Stimulated activated naive CD8-positive, alpha-beta T cell treated with anti-CD3 and anti-CD28 coated beads, Interleukin-15, Interleukin-2, amounts not matched to agents 100 ng/mL and 50 ng/mL, for 24 hours (primary cell): Measurements from ENCODE around the gene FRMPD4.

Experiments used
- H3K27ac Mint-ChIP-seq: one replicate; pipeline ENCODE4 v1.8.0; 2021; ENCODE audit warnings: mild to moderate bottlenecking, mixed read lengths
- H3K27me3 Mint-ChIP-seq: one replicate; pipeline ENCODE4 v1.8.0; 2021; ENCODE audit warnings: mixed read lengths
- H3K36me3 Mint-ChIP-seq: one replicate; pipeline ENCODE4 v1.8.0; 2021; ENCODE audit warnings: low read depth, mixed read lengths
- H3K4me1 Mint-ChIP-seq: one replicate; pipeline ENCODE4 v1.8.0; 2021; ENCODE audit warnings: low read depth, mixed read lengths
- H3K4me3 Mint-ChIP-seq: one replicate; pipeline ENCODE4 v1.8.0; 2021; ENCODE audit warnings: mild to moderate bottlenecking, mixed read lengths
- H3K9me3 Mint-ChIP-seq: one replicate; pipeline ENCODE4 v1.8.0; 2021; ENCODE audit warnings: mixed read lengths

Gene FRMPD4

DNA sequence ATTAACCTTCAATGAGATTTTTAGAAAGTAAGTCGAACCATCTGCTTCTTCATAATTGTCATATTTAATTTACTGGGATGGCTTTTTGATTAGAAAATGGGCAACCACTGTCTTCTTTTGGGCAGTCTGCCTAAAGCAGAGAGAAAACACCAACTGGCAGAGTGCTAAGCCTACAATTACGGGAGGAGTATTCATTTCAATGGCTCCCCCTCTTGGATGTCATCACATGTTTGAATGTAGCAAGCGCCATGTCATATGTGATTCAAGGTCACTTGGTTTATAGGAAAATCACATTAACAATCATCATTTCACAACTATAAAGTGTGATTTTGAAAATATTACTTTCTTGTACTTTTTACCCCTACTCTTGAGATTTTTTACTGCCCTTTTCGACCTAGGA, 261.9 kb downstream of the FRMPD4 start:
- Mint-ChIP-seq H3K27ac (no peak overlapping the region), H3K4me1 (no peaks in the 10 kb centered on the region)

DNA sequence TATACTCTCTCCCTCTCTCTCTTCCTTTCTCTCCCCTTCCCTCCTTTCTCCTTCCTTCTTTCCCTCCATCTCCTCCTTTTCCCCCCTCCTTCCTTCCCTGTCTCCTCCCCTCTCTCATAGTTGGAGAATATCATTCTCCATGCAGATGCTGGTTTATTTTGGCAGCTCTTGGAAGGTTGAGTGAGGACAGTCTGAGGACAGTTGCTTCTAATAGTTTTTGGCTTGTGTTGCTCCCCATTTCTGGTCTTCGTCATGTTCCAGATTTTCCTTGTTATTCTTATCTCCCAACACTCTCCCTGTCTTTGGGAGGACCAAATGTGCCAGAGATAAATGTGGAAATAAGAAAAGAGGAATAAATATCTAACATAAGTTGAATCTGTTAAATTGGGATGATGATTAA, 263.0 kb downstream of the FRMPD4 start:
- no peaks in the 10 kb centered on the region for H3K4me1 Mint-ChIP-seq
- no peaks in the 10 kb centered on the region for H3K27me3 Mint-ChIP-seq
- no peaks in the 10 kb centered on the region for H3K9me3 Mint-ChIP-seq
- no peak overlapping the region for H3K4me3 Mint-ChIP-seq
- no peaks in the 10 kb centered on the region for H3K36me3 Mint-ChIP-seq
- no peak overlapping the region for H3K27ac Mint-ChIP-seq

More for the DNA sequence above, 261.9 kb downstream of the FRMPD4 start:
- no peaks in the 10 kb centered on the region for H3K27me3 Mint-ChIP-seq
- no peak overlapping the region for H3K4me3 Mint-ChIP-seq
- H3K9me3 Mint-ChIP-seq = no peaks in the 10 kb centered on the region
- no peaks in the 10 kb centered on the region for H3K36me3 Mint-ChIP-seq

DNA sequence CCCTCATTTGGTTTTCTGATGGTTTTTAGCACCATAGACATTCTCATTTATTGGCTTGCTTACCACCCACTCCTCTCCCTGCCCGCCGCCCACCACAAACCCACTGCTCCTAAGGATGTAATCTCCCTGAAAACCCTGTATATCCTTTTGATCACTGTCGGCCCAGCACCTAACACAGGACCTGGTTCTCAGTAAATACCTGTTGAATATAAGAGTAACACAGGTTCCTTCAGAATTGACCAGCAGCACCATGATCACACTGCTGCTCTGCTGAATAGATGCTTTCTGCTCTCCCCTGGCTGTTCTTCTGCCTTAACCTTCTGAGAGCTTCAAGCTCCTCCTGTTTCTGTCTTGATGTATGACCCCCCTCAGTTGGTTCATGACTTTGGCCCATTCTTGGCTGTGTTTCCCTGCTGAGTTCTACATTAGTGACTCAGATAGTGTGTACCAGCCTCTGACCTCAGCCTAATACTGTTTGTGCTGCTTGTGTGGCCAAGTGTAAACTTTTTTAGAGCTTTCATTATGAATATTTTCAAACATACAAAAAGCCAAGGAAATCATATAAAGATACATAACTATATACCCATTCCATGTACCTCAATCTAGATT, 265.3 kb downstream of the FRMPD4 start:
- Mint-ChIP-seq H3K27ac (no peak overlapping the region), H3K4me1 (no peaks in the 10 kb centered on the region), H3K9me3 (no peaks in the 10 kb centered on the region), H3K27me3 (no peaks in the 10 kb centered on the region), H3K4me3 (no peak overlapping the region), H3K36me3 (no peaks in the 10 kb centered on the region)

DNA sequence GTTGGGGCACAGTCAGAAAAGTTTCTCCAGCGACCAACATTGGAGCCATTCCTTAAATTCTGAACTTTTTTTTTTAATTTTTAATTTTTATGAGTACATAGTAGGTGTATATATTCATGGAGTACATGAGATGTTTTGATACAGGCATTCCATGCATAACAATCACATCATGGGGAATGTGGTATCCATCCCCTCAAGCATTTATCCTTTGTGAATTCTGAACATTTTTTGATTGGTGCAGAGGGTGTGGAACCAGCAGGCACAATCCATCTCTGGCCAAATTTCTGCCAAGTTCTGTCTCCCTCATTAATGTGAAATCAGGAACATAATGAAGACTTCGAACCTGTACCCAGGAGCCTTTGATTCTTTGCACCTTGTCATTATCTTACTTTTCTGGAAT, 267.0 kb downstream of the FRMPD4 start:
- Mint-ChIP-seq H3K27me3 (no peaks in the 10 kb centered on the region), H3K4me3 (no peak overlapping the region), H3K4me1 (no peaks in the 10 kb centered on the region), H3K27ac (no peak overlapping the region), H3K9me3 (no peaks in the 10 kb centered on the region), H3K36me3 (no peaks in the 10 kb centered on the region)

DNA sequence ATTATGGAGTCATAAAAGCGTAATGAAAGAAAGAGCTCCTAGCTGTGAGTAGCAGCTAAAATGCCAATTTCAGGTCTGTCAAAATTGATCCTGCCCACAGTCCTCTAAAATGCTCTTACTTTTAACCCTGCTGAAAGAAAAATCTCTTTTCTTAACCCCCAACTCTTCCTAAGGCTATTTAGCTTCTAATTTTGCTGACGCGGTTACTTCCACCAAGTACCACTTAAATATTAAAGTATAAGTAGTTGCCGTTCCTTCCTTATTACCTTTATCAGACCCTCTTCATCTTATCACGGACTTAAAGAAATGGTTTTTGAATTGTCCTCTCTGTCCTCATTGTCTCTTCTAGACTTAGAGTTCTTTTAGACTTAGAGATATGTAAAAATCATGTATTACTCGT, 272.2 kb downstream of the FRMPD4 start:
- Mint-ChIP-seq H3K27me3 (no peaks in the 10 kb centered on the region), H3K36me3 (no peaks in the 10 kb centered on the region), H3K27ac (no peak overlapping the region), H3K4me3 (no peak overlapping the region), H3K9me3 (no peaks in the 10 kb centered on the region), H3K4me1 (no peaks in the 10 kb centered on the region)

DNA sequence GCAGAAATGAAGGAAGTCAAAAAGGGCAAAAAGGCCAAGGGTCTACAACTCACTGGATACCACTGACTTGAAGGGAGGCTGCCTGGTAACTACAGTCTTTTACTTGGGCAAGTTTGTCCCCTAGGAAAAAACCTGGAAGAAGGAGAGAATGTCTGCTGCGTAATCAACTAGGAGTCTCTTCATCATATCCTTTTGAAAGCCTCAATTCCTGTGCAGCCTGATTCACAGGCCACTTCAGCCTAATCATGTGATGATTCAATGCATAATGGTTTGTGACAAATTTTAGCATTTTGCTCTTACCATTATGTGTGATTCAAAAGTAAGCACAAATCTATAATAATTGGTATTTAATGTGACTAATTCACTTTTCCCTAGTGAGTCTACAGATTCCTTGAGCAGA, 273.6 kb downstream of the FRMPD4 start:
- Mint-ChIP-seq H3K9me3 (no peaks in the 10 kb centered on the region), H3K36me3 (no peaks in the 10 kb centered on the region), H3K27ac (no peak overlapping the region), H3K27me3 (no peaks in the 10 kb centered on the region), H3K4me3 (no peak overlapping the region), H3K4me1 (no peaks in the 10 kb centered on the region)

DNA sequence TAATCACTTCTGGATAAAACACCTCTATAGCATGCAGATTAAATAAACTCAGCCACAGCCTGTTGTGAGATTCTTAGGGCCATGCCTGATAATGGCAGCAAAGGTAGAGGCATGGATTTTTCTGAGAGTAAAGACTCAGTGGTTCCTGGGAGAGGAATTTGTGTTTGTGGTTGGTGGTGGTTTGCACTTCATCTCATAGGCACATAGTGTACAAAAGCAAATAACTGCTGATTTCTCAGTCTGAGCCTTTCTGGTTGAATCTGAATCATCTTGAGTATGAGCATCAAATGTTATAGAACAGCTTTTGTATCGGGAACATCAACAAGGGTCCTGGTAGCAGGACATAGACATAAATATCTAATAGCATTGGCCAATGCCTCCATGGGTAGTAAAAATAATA, 274.3 kb downstream of the FRMPD4 start:
- no peak overlapping the region for H3K27ac Mint-ChIP-seq
- no peak overlapping the region for H3K4me3 Mint-ChIP-seq
- H3K27me3 Mint-ChIP-seq = no peaks in the 10 kb centered on the region
- no peaks in the 10 kb centered on the region for H3K9me3 Mint-ChIP-seq
- no peaks in the 10 kb centered on the region for H3K4me1 Mint-ChIP-seq
- no peaks in the 10 kb centered on the region for H3K36me3 Mint-ChIP-seq

DNA sequence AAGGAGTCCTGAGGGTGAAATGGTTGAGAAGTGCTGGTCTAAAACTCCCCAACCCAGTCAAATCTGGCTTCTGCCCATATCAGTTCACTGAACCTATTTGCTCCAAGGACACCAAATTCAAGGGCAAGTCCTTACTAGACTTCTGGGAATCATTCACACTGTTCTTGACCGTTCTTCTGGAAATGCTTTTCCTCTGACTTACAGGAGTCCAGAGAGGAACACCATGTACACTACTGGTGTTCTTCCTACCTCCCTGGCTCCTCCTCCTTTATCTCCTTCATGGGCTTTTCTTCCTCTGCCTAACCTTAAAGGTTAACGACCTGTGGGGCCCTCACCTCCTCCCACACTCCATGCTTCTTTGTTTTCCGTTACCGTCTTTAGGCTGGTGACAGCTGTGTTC, 281.3 kb downstream of the FRMPD4 start:
- Mint-ChIP-seq H3K9me3 (no peaks in the 10 kb centered on the region), H3K4me3 (no peak overlapping the region), H3K36me3 (no peaks in the 10 kb centered on the region), H3K27ac (no peak overlapping the region), H3K27me3 (no peaks in the 10 kb centered on the region), H3K4me1 (no peaks in the 10 kb centered on the region)

DNA sequence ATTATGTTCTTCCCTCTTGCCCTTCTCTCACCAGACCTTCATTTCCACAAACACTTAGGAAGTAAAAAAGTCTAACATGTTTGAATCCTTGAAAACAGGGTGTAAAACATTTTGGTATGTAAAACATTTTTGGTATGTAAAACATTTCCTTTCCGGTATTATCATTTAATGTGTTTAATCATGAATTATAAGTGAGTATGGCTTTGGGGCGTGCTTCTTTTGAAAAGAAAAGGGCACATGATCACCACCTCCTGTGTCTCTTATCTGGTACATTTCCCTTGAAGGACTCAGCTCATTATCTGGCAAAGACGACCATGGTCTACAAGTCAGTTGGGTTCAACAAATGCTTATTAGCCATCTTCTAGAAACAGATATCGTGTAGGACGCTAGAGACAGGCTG, 283.6 kb downstream of the FRMPD4 start:
- no peak overlapping the region for H3K4me3 Mint-ChIP-seq

DNA sequence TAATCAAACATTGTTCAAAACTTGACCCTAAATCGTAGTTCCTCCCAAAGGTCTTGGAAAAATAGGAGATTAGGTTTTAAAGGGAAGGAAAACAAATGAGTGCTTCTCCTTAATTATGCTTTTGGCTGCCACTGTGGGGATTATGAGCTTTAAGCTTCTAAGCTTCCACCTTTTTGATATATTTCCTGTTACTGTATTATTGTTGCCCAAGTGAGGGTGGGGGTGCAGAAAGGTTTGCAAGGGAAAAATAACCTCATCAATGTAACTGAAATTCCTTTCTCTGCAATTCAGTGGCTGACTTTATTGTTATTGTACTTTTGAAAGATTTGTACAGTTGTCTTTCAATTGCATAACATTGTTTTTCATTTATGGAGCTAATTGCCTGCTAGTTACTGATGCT, 285.1 kb downstream of the FRMPD4 start:
- no peaks in the 10 kb centered on the region for H3K36me3 Mint-ChIP-seq
- H3K27ac Mint-ChIP-seq = no peak overlapping the region
- no peaks in the 10 kb centered on the region for H3K9me3 Mint-ChIP-seq
- H3K27me3 Mint-ChIP-seq = no peaks in the 10 kb centered on the region
- no peaks in the 10 kb centered on the region for H3K4me1 Mint-ChIP-seq
- H3K4me3 Mint-ChIP-seq = no peak overlapping the region

More for the DNA sequence above, 283.6 kb downstream of the FRMPD4 start:
- no peaks in the 10 kb centered on the region for H3K36me3 Mint-ChIP-seq
- H3K27ac Mint-ChIP-seq = no peak overlapping the region
- no peaks in the 10 kb centered on the region for H3K4me1 Mint-ChIP-seq
- H3K9me3 Mint-ChIP-seq = no peaks in the 10 kb centered on the region
- H3K27me3 Mint-ChIP-seq = no peaks in the 10 kb centered on the region

DNA sequence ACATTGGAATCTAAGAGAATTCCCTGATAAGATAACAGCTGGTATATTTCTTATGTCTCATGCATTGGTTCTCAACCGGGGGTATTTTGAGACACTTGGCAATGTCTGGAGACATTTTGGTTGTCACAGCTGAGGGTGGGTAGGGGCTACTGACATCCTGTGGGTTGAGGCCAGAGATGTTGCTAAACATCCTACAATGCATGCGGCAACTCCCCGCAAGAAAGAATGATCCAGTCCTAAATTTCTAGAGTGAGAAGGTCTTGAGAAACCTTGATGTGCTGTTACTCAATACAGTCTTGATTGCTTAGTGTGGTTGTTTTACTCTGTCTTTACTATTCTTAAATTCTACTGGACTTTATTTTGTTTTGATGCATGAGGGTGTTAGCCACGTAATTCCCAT, 287.2 kb downstream of the FRMPD4 start:
- Mint-ChIP-seq H3K27me3 (no peaks in the 10 kb centered on the region), H3K4me1 (no peaks in the 10 kb centered on the region), H3K4me3 (no peak overlapping the region), H3K9me3 (no peaks in the 10 kb centered on the region), H3K27ac (no peak overlapping the region), H3K36me3 (no peaks in the 10 kb centered on the region)

DNA sequence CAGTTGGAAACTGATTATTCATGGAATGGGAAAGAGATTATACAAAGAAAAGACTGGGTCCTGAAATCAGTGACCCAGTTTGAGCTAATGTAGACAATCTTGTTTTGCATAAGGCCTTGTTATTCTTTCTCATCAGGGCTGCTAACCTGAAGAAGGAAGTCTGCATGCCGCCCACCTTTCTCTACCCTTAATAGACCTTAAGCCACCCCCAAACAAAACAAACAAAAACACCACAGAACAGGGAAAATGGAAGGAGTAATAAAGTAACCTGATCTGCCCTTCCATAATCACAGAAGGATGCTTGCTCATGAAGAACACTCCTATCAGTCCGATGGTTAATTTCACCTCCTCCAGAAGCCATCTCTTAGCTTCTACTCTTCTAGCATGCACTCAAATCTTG, 288.1 kb downstream of the FRMPD4 start:
- Mint-ChIP-seq H3K27ac (no peak overlapping the region), H3K4me1 (no peaks in the 10 kb centered on the region), H3K4me3 (no peak overlapping the region), H3K36me3 (no peaks in the 10 kb centered on the region), H3K27me3 (no peaks in the 10 kb centered on the region), H3K9me3 (no peaks in the 10 kb centered on the region)

DNA sequence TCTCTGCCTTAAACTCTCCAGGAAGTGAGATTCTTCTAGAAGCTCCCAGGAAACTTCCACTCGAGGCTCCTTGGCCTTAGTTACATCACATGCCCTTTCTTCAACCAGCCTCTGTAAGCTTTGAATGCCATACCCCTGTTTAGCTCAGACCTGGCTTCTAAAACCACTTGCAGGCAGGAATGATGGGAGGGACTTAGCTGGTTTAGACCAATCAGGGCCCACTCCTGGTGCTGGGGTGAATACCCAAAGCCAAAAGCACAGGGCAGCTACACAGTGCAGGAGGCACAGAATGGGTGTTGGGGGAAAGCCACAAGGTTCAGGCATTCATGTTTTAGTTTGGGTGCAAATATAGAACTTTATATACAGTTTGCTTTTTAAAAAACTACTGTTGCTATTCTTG, 296.2 kb downstream of the FRMPD4 start:
- no peak overlapping the region for H3K27ac Mint-ChIP-seq
- no peak overlapping the region for H3K4me3 Mint-ChIP-seq
- H3K4me1 Mint-ChIP-seq = no peaks in the 10 kb centered on the region
- no peaks in the 10 kb centered on the region for H3K36me3 Mint-ChIP-seq
- H3K9me3 Mint-ChIP-seq = no peaks in the 10 kb centered on the region
- no peaks in the 10 kb centered on the region for H3K27me3 Mint-ChIP-seq

DNA sequence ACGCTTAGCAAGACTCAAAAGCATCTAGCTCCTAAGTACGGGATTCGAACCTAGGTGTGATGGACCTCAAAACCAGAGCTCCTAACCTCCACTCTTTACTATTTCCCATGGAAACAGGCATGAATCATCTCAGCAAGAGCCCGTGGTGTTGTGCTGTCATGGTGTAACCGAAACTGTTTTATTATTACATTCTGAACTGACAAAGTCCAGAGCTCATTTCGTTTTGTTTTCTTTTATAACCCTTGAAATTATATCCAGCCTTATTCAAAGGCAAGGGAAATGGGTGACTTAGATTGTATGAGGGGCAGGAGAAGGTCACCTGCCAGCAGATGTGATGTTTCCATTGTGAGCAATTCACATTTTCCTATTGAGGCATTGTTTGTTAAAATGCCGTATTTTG, 301.1 kb downstream of the FRMPD4 start:
- Mint-ChIP-seq H3K4me3 (no peak overlapping the region), H3K36me3 (no peaks in the 10 kb centered on the region), H3K27me3 (no peaks in the 10 kb centered on the region), H3K9me3 (no peaks in the 10 kb centered on the region), H3K27ac (no peak overlapping the region), H3K4me1 (no peaks in the 10 kb centered on the region)

DNA sequence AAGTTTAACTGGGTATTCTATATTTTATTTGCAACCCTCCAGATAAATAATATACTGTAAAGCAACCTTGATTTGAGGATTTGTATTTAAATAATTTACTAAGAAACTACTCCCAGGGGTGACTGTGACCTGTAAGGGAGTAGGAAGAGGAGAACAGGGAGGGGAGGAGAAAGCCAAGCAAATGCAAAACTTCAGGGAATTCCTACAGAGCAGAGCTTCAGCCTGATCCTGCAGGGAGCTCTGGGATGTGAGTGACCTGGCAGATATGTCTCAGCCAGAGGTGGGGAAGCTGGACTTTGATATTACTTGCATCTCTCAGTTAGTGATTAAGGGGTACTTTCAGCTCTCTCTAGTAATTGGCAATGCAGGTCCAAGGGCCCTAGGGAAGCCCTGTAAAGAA, 302.0 kb downstream of the FRMPD4 start:
- H3K36me3 Mint-ChIP-seq = no peaks in the 10 kb centered on the region
- H3K4me1 Mint-ChIP-seq = no peaks in the 10 kb centered on the region
- H3K27me3 Mint-ChIP-seq = no peaks in the 10 kb centered on the region
- H3K4me3 Mint-ChIP-seq = no peak overlapping the region
- H3K9me3 Mint-ChIP-seq = no peaks in the 10 kb centered on the region
- H3K27ac Mint-ChIP-seq = no peak overlapping the region

DNA sequence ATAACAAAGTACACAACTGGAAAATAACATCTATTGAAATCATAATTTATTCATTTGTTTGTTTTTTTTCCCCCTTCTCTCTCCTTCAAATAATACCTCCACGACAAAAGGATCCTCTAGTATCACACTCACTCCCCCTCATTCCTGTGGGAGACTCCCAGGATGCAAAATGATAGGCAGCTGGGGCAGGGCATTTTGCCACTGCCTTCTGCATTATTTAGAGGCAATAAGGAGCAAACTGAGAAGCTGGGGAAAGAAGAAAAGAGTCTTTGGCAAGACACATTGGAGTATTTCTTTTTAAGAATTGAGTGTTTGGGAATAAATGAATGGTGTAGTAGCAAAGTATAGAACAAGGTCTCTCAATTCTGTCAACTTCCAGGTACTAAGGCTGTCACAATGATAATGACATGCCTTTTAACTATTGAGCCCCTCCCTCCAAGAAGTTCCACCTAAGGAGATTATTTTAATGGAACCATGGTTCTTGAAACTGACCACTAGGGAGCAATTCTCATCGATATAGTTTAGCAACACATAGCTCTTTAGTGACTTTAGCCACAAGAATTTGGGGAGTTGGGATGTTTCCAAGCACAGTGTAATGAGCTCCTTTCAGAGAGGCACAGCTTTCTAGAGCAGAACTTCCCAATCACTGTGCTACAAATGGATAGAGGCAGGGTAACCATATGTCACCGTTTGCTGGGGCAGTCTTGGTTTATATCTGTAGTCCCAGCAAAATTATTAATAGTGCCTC, 303.3 kb downstream of the FRMPD4 start:
- no peaks in the 10 kb centered on the region for H3K9me3 Mint-ChIP-seq
- no peak overlapping the region for H3K27ac Mint-ChIP-seq
- no peak overlapping the region for H3K4me3 Mint-ChIP-seq
- no peaks in the 10 kb centered on the region for H3K4me1 Mint-ChIP-seq
- H3K36me3 Mint-ChIP-seq = no peaks in the 10 kb centered on the region
- H3K27me3 Mint-ChIP-seq = no peaks in the 10 kb centered on the region
